ENCODE measurements around the gene SRSF9.
"Not testable (repeated sequence)": the region's sequence is repeated elsewhere in the genome, so short reads cannot be mapped to it uniquely, and the experiment has no call there.

SRSF9 gene

DNA sequence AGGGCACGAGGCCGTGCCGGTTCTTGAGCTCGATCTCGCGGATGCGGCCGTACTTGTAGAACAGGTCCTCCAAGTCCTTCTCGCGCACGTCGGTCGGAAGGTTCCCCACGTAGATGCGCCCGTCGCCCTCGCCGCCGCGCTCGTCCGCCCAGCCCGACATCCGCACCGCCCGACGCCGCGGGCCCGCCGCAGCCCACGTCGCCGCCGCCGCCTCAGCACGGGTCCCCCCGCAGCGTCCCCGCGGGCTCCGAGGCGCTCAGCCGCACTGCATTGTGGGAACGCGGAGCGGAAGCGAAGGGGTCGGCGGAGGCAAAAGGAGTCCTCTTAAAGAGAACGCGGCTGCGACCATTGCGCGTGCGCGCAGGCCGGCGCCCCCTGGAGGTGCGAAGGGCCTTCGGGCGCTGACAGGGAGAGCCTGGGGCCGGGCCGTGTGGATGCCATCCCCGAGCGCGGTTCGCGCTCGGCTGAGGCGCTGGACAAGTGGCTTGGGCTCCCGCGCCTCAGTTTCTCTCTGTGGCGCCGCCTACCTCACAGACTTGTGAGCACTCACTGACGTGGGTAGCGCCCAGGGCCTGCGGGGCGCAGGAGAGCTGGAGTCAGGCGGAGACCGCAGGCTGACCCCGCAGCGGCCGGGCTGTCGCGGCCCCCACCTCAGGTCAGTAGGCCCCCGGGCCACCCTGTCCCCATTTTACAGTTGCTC is at the start of gene SRSF9:
SRSF9 (minus strand) TSS at position 299 of the 700 bp plus-strand sequence; CDS start at position 160, 139 bp downstream.
- DNase-seq, result peak; percentile 85

DNA sequence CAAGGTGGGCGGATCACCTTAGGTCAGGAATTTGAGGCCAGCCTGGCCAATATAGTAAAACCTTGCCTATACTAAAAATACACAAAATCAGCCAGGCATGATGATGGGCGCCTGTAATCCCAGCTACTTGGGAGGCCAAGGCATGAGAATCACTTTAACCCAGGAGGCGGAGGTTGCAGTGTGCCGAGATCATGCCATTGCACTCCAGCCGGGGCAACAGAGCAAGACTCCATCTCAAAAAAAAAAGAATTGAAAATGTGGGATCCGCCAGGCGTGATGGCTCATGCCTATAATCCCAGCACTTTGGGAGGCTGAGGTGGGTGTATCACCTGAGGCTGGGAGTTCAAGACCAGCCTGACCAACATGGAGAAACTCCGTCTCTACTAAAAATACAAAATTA is 49.8 kb upstream of the SRSF9 start:
- DNase-seq, result not testable (repeated sequence)

DNA sequence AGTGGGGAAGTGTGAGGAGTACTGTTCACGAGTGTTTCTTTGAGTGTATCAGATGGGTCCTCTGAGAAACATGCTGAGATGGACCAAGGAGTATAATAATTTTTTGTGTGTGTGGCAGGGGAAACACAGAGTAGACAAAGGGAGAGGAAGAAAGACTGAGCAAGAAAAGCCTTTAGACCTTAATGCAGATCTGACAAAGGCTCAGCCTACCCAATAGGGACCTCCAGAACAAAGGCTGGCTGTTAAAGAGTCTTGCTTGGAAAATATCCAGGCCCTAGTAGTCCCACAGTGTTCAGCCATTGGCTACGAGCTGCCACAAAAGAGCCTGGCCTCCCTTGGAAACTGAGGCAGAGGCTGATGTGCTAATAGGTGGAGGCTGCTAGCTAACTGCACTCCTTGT is 45.9 kb upstream of the SRSF9 start:
- DNase-seq, result no peak

- DNase-seq, result no peak
Measured at GRCh38 chr12:120514002-120514401, 44.5 kb upstream of the SRSF9 start.

- DNase-seq, result no peak
Measured at GRCh38 chr12:120508537-120508936, 39.0 kb upstream of the SRSF9 start.

- no peak for DNase-seq
Measured at GRCh38 chr12:120504587-120504986, 35.0 kb upstream of the SRSF9 start.

DNA sequence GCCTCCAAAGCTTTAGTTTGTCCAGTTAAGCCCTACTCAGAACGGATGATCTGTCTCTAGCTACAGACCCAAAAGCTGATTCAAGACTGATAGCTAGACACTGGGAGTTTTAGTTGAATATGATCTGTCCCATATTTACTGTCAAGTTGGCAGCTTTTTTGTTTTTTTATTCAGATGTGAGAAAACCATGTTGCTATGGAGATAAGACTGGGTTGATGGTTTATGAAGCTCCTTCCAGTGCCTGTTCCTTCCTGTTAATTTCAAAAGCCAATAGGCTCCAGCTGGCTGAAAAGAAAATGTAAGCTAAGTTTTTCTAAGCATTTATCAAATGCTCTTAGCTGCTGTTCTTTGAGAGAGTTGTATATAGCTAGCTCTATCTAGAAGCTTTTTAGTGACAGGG is 31.0 kb upstream of the SRSF9 start:
- DNase-seq, result no peak

GRCh38 chr12:120498870-120499515 is 29.4 kb upstream of the SRSF9 start:
- DNase-seq, result no peak

GRCh38 chr12:120497524-120498150 is 28.1 kb upstream of the SRSF9 start:
- DNase-seq, result no peak

DNA sequence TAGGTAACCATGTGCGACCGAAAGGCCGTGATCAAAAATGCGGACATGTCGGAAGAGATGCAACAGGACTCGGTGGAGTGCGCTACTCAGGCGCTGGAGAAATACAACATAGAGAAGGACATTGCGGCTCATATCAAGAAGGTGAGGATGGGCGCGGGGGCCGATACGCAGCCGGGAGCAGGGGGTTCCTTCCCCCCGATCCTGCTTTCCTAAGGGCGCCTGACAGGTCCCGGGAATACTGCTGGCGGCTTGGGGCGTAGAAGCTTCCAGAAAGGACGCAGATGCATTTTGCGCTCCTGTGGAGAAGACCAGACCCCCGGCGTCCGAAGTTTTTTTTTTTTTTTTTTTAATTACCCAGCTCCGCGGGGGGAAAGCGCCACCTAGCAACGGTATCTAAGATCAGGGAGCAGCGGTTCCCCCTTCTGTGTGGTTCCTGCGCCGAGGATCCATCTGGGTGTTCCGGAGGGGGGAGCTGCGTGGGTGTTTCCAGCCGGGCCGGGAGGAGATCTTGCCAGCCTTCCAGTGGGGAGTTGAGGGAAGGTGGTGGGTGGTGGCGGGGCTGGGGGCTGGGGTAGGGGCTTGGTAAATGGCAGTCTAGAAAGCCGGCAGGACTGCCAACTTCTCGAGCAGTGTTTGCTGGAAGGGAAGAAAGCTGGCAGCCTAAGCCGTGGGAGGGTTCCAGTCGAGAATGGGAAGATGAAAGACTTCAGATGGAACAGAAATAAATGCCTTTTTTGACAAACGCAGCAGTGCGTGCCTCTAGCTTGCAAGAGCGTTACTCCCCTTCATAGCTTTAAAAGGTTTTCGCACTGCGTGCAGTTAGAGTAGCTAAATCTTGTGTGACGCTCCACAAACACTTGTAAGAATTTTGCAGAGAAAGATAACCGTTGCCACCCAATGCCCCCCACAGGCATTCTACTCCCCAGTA is 27.1 kb upstream of the SRSF9 start:
- DNase-seq, result no peak

DNA sequence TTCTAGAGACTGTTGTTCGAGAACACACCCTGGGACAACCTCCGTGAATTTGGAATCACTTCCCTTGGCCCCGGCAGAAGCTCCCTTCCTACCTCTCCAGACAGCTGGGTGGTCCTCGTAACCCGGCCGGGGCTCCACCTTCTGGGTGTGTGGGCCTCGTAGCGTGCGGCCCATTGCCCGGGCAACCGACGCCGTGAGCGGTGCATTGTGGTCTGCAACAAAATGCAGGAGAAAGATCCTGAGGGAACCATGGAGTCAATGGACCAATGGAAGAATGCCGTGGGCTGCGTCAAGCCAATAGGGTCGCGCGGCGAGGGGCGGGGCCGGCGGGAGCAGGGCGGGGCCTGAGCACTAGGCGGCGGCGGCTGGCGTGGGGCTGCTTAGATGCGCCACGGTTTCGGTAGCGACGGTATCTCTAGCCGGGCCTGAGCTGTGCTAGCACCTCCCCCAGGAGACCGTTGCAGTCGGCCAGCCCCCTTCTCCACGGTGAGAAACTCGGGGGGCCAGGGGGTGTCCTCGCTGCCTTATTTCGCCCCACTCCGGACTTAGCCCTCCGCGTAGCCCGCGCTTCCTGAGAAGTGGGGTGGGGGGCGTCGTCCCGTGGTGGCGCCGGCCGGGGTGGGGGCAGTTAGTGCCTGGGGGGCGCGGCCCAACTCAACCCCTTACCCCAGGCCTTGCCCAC is 26.3 kb upstream of the SRSF9 start, which contains the start of gene DYNLL1:
DYNLL1 (plus strand) TSS at position 383 of the 682 bp plus-strand sequence. CDS start 309 bp downstream, outside the sequence.
- DNase-seq, result peak; percentile 77

GRCh38 chr12:120495186-120495730 is 25.7 kb upstream of the SRSF9 start:
- DNase-seq, result no peak

GRCh38 chr12:120490833-120491512 is 21.4 kb upstream of the SRSF9 start:
- no peak for DNase-seq

GRCh38 chr12:120490325-120490724 is 20.8 kb upstream of the SRSF9 start:
- no peak for DNase-seq

DNA sequence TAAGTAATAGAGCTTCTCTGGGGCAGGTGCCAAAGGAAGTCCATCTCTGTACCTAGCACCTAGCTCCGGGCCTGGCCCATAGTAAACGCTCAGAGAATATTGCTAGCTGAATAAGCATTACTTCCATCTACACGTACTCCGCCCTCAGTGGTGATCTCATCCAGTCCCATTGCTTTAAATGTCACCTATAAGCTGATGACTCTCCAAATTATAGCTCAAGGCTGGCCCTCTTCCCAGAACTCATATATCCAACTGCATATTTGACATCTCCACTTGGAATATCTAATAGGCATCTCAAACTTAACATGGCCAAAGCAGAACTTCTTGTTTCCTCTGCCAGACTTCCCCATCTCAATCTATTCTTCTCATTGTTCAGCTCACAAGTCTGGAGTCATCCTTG is 19.5 kb upstream of the SRSF9 start:
- no peak for DNase-seq

DNA sequence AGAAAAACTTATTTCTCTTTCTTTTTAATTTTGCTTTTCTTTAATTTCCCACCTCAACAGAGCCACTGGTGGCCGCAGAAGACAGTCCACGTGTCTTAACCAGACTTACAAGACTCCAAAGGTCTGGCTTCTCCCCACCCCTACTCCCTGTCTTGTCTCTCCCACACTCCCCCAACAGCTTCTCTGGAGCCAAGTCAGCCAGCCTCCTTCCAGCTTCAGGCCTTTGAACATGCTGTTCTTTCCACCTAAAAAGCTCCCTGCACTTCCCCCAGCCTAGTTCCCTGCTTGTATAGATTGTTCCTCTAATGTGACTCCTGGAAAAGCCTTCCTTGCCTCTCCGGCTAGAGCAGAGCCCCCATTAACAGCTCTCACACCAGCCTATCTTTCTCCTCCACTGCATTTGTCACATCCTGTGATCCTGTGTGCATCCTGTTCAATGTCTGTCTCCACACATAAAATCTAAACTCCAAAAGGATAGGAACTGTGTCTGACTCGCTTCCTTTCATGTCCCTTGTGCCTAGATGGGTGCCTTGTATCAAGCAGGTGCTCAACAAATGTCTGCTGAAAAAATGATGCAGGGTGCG is 18.6 kb upstream of the SRSF9 start:
- DNase-seq, result no peak

- DNase-seq, result not testable (repeated sequence)
Measured at GRCh38 chr12:120487552-120487951, 18.0 kb upstream of the SRSF9 start.

DNA sequence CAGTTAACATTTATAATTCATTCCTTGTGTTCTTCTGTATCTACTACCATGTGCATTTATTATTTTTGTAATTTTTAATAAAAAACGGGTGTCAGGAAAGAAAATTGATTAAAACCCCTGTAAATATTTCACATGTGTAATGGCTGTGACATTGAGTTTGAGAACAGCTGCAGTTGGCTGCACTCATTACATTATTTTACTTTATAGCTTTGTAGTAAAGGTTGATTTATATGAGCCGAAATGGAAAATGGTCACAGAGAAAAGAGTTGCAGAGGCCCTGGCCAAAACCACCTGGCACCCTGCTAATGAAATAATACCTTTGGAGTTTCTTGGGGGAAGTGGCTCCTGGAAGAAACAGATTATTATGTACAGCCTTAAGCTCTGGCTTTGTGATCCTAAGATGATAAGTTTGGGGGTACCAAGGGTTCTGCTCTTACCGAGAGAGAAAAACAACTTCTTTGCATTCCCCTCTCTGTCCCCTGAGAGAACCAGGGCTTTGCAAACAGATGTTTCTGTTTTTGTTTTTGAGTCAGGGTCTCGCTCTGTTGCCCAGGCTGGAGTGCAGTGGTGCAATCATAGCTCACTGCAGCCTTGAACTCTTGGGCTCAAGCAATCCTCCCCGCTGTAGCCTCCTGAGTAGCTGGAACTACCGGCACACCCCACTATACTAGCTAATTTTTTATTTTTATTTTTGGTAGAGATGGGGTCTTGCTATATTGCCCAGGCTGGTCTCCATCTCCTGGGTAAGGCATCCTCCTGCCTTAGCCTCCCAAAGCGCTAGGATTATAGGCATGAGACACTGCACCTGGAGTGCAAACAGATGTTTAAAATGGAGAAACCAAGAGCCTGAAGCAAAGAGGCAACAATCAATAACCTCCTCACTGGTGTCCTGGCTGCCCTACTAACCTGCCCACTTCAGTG is 16.7 kb upstream of the SRSF9 start:
- DNase-seq, result no peak

DNA sequence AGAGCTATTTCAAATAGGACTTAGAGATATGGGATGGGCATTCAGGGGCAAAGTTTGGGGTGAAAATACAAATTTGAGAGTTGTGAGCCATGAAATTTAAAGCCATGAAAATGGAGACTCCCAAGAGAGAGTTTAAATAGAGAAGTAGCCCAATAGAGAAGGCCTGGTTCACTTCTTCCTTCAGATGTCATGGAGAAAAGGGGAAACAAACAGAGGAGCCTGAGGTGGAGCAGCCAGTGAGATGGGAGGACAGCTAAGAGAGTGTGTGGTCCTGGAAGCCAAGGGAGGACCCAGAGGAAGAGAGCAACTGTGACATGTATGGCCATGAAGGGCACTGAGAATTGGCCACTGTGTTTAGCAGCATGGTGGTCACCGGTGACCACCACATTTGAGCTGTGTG is 14.1 kb upstream of the SRSF9 start:
- no peak for DNase-seq
